HG03432 (cell line): ENCODE results near the gene AKAP6.
"Not testable (repeated sequence)": the region's sequence is repeated elsewhere in the genome, so short reads cannot be mapped to it uniquely, and the experiment has no call there.

ENCODE experiments used
- ATAC-seq: cut with Tn5 transposase; IDR thresholded peaks from one replicate; pipeline ENCODE4 v1.9.1; 2021; ENCODE audit warnings: mild to moderate bottlenecking, moderate library complexity; ENCODE audit not compliant: unreplicated experiment

AKAP6 gene

DNA sequence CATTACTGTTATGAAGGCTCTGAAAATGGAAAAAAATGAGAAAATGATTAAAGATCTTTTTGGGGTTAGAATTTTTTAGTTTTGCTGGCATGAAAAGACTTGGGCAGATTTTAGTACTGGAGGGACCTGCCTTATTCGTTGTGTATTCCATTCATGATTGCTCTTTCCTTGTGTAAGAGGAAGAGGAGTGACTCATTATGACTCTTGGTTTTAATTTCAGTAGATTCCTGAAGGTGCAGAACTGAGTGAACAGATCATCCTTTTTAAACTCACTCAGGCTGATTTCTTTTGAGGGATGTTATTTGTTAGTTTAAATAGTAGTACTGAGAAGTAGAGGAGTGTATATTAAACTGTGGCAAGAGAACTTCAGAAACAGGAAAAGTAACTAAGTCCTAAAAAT is 41.6 kb downstream of the AKAP6 start:
- no peak for ATAC-seq

DNA sequence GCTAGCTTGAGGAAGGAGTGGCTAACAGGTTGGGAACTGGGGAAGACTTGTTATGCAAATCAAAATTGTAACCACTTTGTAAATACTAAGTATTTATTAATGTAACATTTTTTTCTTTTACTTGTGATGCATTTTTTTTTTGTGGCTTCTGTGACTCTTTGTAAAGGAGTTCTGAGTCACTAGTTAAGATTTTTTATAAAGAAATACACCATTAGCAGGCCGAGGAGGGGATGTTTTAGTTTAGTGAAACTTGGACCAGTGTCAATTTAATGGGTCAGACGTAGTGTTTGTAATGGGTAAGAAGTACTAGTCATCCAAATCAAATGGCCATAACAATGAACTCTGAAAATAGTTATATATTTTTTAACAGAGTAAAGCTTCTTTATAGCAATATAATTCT is 43.1 kb downstream of the AKAP6 start:
- ATAC-seq, result no peak

DNA sequence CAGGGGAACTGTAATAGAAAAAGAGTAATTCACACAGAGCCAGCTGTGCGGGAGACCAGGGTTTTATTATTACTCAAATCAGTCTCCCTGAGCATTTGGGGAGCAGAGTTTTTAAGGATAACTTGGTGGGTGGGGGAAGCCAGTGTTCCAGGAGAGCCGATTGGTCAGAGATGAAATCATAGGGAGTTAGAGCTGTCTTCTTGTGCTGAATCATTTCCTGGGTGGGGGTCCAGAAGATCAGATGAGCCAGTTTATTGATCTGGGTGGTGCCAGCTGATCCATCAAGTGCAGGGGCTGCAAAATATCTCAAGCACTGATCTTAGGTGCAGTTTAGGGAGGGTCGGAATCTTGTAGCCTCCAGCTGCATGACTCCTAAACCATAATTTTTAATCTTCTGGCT is 44.1 kb downstream of the AKAP6 start:
- ATAC-seq, result not testable (repeated sequence)

DNA sequence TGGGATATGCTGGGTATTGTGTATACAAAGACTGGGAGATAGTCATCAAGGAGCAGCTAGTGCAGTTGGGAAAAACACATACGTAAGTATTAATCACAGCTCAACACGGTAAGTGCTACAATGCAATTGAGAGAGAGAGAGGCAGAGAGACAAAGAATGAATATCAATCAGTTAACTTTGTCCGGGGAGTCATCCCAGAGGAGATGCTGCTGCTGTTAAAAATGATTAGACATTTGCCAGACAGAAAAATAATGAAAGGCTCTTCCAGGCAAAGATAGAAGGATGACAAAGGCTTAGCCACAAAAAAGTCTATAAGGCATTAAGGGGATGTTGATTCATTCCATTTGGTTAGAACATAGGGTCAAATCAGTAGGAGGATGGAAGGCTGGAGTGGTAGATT is 45.1 kb downstream of the AKAP6 start:
- ATAC-seq, result no peak

DNA sequence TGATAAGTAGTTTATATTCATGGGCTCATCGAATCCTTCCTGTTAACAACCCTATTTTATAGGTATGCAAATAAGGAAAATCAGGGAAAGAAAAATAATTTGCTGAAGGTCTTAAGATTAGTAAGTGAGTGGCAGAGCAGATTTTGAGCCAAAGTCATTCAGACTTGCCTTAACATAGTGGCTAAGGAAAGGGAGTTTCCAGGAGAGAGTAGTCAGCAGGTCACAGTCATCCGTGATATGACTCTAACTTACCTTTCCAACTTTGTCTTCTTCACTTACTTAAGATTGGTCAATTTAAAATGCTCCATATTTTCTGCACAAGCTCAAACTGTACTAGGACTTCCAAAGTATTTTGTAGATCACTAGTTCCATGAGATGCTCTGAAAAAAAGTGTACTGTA is 46.6 kb downstream of the AKAP6 start:
- peak; percentile 63 for ATAC-seq

DNA sequence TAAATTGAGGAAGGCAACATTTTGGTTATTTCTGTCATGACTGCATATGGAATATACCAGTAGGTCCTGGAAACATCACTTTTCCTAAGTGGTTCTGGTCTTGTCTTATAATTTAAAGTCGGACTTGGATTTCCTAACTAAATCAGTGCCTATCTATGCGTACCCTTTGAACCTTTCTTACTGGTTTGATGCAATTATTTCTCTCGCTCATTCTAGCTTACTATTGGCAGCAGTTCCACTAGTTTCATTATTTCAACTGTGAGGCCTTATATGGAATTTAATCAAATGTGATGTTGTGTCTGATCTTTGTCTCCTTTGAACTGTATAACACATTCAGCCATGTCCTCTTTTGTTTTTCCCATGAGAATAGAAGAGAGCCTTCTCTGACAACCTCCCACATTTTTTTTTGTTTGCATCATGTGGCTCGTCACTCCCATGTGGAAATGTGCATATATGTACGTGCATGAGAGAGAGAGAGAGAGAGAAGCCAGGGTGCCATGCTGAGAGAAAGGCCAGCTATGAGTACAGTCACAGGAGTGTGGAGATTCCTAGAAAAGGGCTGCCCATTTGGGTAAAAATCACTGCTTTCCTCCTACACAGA is 48.0 kb downstream of the AKAP6 start:
- ATAC-seq, result no peak

DNA sequence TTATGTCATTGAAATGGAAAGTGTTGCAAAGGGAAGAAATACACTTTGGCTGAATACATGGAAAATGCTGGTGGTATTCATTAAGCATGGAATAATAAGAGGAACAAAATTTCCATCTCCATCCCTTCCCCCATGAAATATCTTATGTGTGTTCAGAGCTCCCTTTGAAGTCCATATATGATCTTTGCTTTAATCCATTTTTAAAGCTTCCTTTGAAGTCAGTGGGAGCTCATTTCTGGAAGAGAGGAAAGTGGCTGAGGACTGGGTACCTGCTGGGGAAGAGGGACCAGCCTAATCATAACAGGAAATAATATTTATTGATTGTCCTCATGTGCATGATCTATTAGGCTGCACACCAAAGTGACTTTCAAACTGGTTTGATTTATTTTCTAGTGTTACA is 49.2 kb downstream of the AKAP6 start:
- ATAC-seq, result no peak

DNA sequence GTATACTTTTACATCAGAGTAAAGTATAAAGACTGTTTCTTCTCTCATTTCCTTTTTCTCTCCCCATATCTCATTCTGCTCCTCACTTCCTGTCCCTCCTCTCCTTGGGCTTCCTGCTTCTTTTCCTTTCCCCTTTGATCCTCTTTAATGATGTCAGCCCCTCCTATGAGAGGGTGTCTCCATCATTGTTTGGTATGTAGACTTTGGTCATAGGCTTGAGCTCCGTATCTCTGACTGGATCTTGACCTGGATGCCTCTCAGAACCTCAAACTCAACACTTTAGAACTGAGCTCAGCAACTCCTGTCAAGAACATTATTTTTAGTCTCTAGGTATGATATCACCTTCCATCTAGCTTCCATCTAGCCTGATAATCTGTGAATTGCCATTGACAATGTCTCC is 50.3 kb downstream of the AKAP6 start:
- ATAC-seq, result no peak

DNA sequence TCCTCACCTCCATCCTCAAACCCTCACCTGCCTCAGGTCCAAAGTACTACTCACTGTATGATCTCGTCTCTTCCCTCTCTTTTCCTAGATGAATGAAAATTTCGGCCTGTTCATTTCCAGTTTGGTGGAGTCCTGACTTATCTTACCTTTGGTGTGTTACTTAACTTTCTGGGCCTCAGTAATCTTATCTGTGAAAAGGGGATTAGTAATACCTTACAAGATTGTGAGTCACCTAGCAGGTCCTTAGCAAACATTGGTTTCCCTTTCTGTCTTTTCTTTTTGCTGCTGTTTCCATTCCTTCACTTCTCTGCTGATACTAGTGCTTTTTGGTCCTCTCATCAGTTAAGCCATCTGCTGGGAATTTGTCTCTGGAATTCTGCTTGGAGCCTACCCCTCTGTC is 52.8 kb downstream of the AKAP6 start:
- ATAC-seq, result no peak

DNA sequence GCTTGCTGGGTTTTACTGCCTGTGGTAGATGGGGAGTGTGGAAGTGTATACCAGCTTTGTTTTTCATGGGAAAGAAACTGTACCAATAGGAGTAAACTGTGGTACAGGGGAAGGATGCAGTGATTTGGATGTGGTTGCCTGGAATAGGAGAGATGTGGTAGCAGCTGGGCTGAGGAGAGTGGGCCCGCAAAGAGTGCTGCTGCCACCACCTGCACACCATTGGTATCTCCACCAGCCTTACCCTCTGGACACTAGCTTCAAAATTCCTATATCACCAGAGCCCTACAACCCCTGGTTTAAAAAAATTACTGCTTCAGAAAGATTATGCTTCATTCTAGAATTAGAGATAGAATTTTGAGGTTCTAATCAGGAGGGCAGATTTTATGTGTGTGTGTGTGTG is 53.6 kb downstream of the AKAP6 start:
- no peak for ATAC-seq

DNA sequence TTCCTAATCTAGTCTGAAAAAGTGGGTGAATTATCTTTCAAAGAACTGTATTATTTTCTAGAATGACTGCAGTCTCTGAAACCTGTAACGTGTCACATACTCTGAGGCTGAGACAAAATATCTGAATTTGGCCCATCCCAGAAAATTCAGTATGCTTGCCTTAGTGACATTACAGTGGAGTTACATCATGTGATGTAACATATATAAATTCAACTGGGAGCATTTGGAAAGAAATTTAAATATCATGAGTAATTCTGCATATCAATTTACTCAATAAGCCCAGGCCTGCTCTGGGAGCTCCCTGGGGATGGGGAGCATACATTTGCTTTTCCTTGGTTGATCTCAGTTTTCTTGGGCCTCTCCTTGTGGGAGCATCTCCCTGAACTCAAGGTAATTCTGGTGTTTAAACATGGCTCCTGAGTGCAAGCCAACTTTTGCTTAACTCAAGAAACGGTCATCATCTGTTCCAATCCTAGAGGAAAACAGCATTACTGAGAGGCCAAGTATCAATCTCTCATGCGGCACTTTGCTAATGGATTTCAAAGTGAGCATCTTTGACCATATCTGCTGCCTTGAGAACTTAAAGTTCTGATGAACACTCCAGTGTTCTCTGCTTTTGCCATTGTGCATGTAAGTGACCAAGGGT is 54.4 kb downstream of the AKAP6 start:
- ATAC-seq, result no peak

DNA sequence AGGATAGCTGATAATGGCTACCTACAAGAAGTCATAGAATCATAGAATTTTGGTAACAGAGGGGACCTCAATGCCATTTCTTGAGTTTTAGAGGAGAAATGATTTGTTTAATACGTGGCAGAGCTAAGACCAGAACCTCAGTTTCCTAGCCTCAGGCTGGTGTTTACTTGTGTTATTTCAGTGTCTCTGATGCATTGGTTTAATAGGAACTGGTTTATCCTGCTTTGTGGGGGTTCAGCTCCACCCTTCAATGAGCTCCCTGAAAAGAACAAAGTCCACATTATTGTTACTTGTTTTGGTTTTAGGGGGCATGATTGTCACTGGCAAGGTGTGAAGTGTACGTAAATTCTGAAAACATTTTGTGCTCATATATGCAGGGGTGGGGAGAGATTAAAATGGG is 55.4 kb downstream of the AKAP6 start:
- no peak for ATAC-seq

DNA sequence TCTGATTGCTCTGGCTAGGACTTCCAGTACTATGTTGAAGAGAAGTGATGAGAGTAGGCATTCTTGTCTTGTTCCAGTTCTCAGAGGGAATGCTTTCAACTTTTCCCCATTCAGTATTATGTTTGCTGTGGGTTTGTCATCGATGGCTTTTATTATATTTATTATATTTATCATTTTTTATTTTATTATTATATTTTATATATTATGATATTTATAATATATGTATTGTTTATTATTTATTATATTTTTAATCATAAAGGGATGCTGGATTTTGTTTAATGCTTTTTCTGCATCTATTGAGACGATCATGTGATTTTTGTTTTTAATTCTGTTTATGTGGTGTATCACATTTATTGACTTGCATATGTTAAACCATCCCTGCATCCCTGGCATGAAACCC is 58.2 kb downstream of the AKAP6 start:
- not testable (repeated sequence) for ATAC-seq

DNA sequence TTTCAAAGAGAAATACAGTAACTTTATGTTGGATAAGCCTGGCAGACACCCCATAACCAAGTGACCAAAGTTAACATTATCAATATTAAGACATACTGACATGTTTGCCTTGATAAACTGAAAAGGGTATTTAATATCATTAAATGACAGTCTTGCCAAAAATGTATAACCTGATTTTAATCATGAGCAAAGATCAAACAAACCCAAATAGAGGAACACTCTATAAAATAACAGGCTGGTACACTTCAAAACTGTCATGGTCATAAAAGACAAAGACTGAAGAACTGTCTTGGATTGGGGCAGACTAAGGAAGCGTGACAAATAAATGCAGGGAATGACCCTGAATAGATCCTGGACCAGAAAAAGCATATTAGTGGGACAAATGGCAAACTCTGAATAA is 64.0 kb downstream of the AKAP6 start:
- ATAC-seq, result no peak

DNA sequence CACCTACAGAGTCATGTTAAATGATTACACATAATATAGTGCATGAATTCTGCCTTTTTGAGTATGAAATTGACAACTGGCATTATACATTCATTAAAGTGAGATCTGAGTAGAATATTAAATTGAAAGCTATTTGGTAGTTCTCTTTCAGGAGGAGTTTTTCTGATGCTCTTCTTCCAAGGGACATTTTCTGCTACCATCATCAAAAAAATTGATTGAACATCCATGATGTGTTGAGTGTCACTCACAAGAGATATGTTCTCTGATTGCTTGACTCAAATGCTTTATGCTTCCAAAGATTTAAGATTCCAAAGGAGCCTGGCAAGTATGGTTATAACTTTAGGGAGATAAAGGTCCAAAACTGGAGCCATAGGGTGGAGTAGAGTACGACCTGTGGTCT is 64.9 kb downstream of the AKAP6 start:
- no peak for ATAC-seq

DNA sequence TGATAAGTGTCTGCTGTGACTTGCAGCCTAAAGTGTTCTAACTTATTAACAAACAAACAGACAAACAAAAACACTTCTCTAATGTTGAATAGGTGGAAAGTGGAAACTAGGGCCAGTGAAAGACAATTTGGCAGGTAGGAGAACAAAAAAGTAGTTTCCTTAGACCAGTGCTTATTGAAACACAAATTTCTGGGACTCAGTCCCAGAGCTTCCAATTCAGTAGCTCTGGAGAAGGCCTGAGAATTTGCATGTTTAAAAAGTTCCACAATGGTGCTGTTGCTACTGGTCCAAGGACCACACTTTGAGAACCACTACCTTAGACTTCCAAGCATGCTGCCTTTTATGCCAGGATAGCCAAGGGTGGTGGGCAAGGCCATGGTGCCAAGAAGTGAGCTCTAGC is 67.8 kb downstream of the AKAP6 start:
- ATAC-seq, result no peak

DNA sequence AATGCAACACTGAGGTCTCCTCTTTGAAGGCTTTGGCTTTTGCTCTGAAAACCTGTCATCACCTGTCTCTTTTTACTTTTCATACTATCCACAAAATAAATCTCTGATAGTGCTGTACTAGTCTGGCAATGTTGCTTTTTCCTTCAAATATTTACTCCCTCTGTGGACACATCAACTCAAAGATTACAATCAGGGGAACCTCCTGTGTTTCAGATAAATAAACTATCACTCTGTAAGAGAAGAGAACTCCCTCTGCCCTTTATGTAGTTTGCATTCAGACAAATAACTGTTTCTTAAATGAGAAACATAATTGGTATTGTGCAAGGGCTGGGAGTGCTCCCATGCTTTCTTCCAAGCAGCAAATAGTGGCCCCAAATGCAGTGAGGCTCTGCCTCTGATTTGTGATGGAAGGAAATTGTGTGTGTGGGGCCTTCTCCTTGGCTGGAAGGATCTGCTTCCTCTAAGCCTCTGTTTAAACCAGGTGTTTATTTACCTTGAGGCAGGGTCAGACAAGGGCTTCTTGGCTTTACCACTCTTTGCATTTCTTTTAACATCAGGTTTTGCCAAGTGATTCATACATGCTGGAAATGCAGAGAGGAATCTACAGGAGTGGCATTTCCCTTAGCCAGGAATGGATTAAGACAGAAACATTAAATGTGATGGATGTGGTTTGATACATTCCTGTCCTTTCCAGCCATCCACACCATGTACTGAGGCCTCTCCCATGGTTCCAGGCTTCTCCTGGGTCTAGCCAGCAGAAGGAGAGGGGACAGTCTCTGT is 69.0 kb downstream of the AKAP6 start:
- no peak for ATAC-seq

DNA sequence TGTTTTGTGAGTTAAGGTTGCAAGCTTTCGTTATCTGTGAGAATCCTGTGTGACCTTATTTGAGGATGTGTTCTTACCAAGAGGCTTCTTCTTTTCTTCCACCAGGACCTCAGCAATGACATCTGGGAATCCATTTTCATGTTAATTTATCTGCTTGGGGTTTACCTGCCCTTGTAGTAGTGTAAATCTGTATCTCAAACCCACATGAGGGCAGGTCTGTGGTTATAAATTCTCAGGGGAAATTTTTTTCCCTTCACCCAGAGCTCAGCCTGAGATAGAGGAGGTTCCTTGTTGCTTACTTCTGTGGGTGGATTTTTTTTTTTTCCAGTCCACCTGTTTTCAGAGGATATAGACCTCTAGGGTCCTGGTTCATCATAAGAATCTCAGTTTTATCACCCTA is 70.8 kb downstream of the AKAP6 start:
- ATAC-seq, result no peak

DNA sequence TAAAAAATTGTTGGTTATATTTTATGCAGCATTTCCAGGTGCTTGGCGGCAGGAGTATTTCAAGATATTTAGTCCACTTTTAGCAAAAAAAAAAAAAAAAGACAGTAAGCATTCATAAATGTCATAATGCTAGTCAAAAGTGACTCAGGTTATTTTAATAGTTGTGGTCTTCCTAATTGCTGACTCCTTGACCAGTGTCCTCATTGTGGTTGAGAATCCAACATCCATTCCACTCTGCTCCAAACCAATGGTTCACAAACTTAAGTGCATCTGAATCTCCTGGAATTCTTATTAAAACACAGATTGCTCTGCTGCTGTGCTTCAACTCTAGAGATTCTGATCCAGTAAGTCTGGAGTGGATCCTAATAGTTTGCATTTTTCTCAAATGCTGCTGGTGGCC is 71.4 kb downstream of the AKAP6 start:
- no peak for ATAC-seq

DNA sequence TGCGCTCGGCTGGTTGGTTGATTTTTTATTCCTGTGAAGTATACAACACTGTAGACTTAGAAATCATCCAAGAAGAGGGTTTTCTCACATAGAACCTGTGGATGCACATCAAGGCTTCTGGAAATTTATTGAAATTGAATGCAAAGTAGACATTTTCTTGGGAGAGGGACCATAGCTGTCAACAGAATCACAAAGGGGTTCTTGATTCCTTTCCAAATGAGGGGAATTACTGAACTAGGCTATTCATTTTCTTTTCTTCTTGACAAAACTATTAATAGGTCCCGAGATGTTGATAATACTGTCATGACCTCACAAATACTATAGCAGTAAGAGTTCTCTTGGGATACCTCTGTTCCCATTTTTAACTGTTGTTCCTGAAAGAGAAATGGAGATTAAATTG is 73.9 kb downstream of the AKAP6 start:
- ATAC-seq, result no peak

DNA sequence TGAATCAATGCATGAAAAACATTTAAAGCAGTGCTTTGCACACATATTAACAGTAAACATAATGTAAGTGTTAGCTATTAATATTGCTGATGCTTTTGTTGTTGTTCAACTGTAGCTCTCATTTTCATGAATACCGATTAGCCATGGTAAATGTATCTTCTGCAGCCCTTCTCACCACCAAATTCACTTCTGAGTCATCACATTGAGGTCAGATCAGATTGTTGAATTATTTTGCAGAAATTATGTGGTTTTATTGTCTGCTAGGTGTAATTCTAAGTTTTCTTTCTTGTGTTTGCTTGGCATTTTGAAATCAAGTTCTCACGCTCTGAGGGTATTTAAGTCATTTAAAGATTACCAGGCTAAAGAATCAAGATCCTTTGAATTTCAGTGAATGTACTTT is 74.6 kb downstream of the AKAP6 start:
- no peak for ATAC-seq

DNA sequence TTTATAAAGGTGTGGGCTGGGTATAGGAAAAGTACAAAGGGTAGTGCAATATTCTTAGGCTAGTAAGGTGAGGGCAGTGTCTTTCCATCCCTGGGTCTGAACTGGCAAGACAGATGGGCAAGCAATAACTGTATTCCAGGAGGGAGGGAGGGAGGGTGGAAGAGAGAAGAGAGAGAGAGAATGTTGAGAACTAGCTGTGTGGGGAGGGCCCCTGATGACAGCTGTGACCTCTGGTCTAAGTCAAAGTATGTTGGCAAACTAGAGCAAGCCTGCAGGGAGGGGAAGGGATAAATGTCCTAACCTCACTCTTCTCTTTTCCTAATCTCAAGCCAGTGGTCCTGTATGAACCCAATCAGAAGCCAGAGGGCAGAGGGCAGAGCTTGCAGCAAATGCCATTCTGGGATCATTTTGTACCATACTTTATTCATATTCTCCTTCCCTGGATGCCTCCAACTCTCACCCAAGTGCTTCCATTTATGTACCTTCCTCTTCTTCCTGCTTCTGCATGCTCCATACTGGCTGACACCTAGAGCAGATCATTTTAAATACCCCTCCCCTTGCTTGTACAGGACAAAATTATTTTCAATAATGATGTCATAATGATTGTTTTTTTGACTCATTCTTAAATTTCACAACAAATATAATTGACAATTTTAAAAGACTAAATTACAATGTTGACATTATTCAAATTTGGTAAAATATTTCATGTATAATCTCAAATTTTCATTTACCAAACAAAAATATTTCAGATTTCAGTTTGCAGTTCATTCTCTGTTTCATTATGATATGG is 75.9 kb downstream of the AKAP6 start:
- ATAC-seq, result no peak
